CD4-positive, alpha-beta T cell treated with Interleukin-17A for 4 hours (primary cell): Measurements from ENCODE around the gene LILRB1.
"Not testable (repeated sequence)": the region's sequence is repeated elsewhere in the genome, so short reads cannot be mapped to it uniquely, and the experiment has no call there.

ENCODE experiments used
- DNase-seq: peaks from one replicate; pipeline ENCODE4 v3.0.0-alpha.2; 2020; ENCODE audit warnings: mixed read lengths

The LILRB1 gene

GRCh38 chr19:54630262-54630661, at the start of gene LILRB1:
LILRB1 (plus strand) TSS chr19:54630484; CDS start chr19:54631074, 590 bp downstream.
- not testable (repeated sequence) for DNase-seq

- no peak for DNase-seq
These were observed 43.9 kb upstream of the LILRB1 start for GRCh38 chr19:54586397-54586796.

- DNase-seq: no peak
These were observed 43.3 kb upstream of the LILRB1 start for GRCh38 chr19:54587026-54587425.

GRCh38 chr19:54593445-54593844, 36.8 kb upstream of the LILRB1 start, which contains the start of gene LILRA1:
LILRA1 (plus strand) TSS chr19:54593632; CDS start chr19:54594245, 613 bp downstream.
- not testable (repeated sequence) for DNase-seq

GRCh38 chr19:54593931-54594626, 36.2 kb upstream of the LILRB1 start:
- not testable (repeated sequence) for DNase-seq

- DNase-seq: no peak
These were observed 35.5 kb upstream of the LILRB1 start for GRCh38 chr19:54594737-54595136.

GRCh38 chr19:54595680-54596436, 34.4 kb upstream of the LILRB1 start:
- DNase-seq: not testable (repeated sequence)

- DNase-seq: no peak
These were observed 30.1 kb upstream of the LILRB1 start for GRCh38 chr19:54600212-54600611.

GRCh38 chr19:54606230-54606629, 24.1 kb upstream of the LILRB1 start:
- no peak for DNase-seq

GRCh38 chr19:54606891-54607784, 23.1 kb upstream of the LILRB1 start:
- no peak for DNase-seq

GRCh38 chr19:54607785-54608150, 22.5 kb upstream of the LILRB1 start:
- DNase-seq: no peak

GRCh38 chr19:54608205-54608604, 22.1 kb upstream of the LILRB1 start:
- DNase-seq: no peak

- no peak for DNase-seq
These were observed 21.5 kb upstream of the LILRB1 start for GRCh38 chr19:54608792-54609191.

GRCh38 chr19:54609356-54609791, 20.9 kb upstream of the LILRB1 start:
- no peak for DNase-seq

- no peak for DNase-seq
These were observed 17.9 kb upstream of the LILRB1 start for GRCh38 chr19:54612428-54612827.

GRCh38 chr19:54614726-54615125, 15.6 kb upstream of the LILRB1 start:
- DNase-seq: no peak

- no peak for DNase-seq
These were observed 14.2 kb upstream of the LILRB1 start for GRCh38 chr19:54616057-54616456.

GRCh38 chr19:54616821-54617560, 13.3 kb upstream of the LILRB1 start:
- DNase-seq: no peak

- no peak for DNase-seq
These were observed 9.8 kb upstream of the LILRB1 start for GRCh38 chr19:54620464-54620863.

- DNase-seq: no peak
These were observed 7.9 kb upstream of the LILRB1 start for GRCh38 chr19:54622431-54622830.

GRCh38 chr19:54624234-54624633, 6.0 kb upstream of the LILRB1 start:
- not testable (repeated sequence) for DNase-seq
